SU-DHL-6 (cell line): ENCODE measurements around the gene AFF3.

Source experiments
- EZH2phosphoT487 ChIP-seq: fragments of 200-600 bp; sonication (generic), shearing (Covaris generic); conservative IDR thresholded peaks from 2 replicates; pipeline ENCODE4 v1.6.1; 2018; ENCODE audit warnings: mild to moderate bottlenecking, antibody characterized with exemption, low read length, moderate library complexity, mixed read lengths
- TF ChIP-seq, protein P1 (sequence below): fragments of 200-600 bp; sonication (generic); IDR thresholded peaks from one replicate; pipeline ENCODE4 v1.5.1; 2017; ENCODE audit warnings: antibody characterized with exemption, mild to moderate bottlenecking, low read length, moderate library complexity; ENCODE audit not compliant: insufficient read depth, poor library complexity, severe bottlenecking

DNA sequence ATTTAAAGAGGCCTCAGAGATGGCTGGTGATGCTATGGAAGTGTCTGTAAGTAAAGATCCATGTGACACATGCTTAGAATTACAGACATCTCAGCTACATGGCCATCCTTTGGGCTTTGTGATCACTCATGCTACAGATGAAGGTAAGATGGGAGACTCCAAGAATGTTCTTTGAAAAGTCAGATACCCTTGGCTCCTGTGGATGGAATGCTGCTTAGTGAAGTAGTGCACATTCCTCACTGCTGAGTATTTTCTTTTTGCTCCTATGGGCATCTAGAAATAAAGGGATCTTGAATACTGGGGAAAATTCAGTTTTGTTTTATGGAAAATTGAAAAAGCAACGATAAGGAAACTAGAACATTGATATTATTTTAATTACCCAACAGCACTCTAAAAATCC is 597.3 kb downstream of the AFF3 start:
- TF ChIP-seq, protein P1, sequence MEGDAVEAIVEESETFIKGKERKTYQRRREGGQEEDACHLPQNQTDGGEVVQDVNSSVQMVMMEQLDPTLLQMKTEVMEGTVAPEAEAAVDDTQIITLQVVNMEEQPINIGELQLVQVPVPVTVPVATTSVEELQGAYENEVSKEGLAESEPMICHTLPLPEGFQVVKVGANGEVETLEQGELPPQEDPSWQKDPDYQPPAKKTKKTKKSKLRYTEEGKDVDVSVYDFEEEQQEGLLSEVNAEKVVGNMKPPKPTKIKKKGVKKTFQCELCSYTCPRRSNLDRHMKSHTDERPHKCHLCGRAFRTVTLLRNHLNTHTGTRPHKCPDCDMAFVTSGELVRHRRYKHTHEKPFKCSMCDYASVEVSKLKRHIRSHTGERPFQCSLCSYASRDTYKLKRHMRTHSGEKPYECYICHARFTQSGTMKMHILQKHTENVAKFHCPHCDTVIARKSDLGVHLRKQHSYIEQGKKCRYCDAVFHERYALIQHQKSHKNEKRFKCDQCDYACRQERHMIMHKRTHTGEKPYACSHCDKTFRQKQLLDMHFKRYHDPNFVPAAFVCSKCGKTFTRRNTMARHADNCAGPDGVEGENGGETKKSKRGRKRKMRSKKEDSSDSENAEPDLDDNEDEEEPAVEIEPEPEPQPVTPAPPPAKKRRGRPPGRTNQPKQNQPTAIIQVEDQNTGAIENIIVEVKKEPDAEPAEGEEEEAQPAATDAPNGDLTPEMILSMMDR: no peak
- no peak for TF ChIP-seq EZH2phosphoT487
